ENCODE results near the gene TPCN2. TPM values are rescaled to one million over a fixed set of nuclear protein-coding genes. Genes with fewer than 3 reads are reported as not detected.

The TPCN2 gene
- total and polyA plus RNA-seq, 2 of the 8 experiments (the other 6 are each of a cell fraction or from before 2014, with no cell fraction given): 9.7 to 18.6 TPM

- Histone ChIP-seq H3K4me2 (ENCODE audit: insufficient read depth in 1 of 2, low read depth in 2 of 2, low read length in 2 of 2) (no peak overlapping the region), H2BK12ac (ENCODE audit: low read depth, low read length) (no peak overlapping the region), H2BK20ac (ENCODE audit: low read length) (no peak overlapping the region), H4K5ac (ENCODE audit: insufficient read length, low read depth, low read length) (no peak overlapping the region), H4K91ac (replicated peaks; ENCODE audit: insufficient read length, low read length) (no peak overlapping the region), H3K9ac (replicated peaks in 1 of 4; ENCODE audit: extremely low read depth in 1 of 4, low read depth in 3 of 4, low read length in 3 of 4) (no peak overlapping the region), H4K8ac (ENCODE audit: extremely low read depth, insufficient read depth, low read length) (no peak overlapping the region; the same call in 1 of the 2 replicates), H2AK5ac (ENCODE audit: low read depth, low read length) (no peak overlapping the region), H2BK15ac (ENCODE audit: low read length) (no peak overlapping the region; the same call in 1 of the 2 replicates), H2BK5ac (ENCODE audit: low read depth, low read length) (no peak overlapping the region), H2AFZ (ENCODE audit: low read length) (no peak overlapping the region), H3K56ac (replicated peaks; ENCODE audit: insufficient read length, low read depth, low read length) (no peak overlapping the region), H3K4ac (replicated peaks; ENCODE audit: insufficient read length, low read depth, low read length) (no peak overlapping the region), H3K14ac (ENCODE audit: insufficient read length) (no peak overlapping the region), H3K79me2 (ENCODE audit: control insufficient read depth in 1 of 2, insufficient read depth in 2 of 2, low read length in 2 of 2) (no peaks in the 10 kb centered on the region), H3K18ac (ENCODE audit: extremely low read depth, low read length) (no peak overlapping the region), H3K36me3 (ENCODE audit: control insufficient read depth in 2 of 4, insufficient read depth in 4 of 4, low read length in 3 of 4) (peaks cover 0 to 9% (median 2%) of the 10 kb centered on the region in 4 experiments; a peak in 2 of 8 replicates), H3K4me1 (replicated peaks in 1 of 4; ENCODE audit: control insufficient read depth in 3 of 4, insufficient read depth in 4 of 4, low read length in 3 of 4) (peaks cover 0 to 6% (median 3%) of the 10 kb centered on the region in 4 experiments; a peak in 4 of 7 replicates), H3K23me2 (ENCODE audit: low read depth, low read length) (no peaks in the 10 kb centered on the region), H3K79me1 (ENCODE audit: low read depth, low read length) (no peaks in the 10 kb centered on the region), H3K23ac (ENCODE audit: insufficient read length) (no peak overlapping the region), H2BK120ac (replicated peaks; ENCODE audit: low read depth, low read length) (no peak overlapping the region), H3K9me3 (ENCODE audit: insufficient read depth in 2 of 2, low read depth in 1 of 2, low read length in 1 of 2) (0 out of 4 replicates have a peak, but pooled peaks cover 0 to 3% of the 10 kb centered on the region in 2 experiments), H3K27me3 (replicated peaks in 1 of 4; ENCODE audit: control insufficient read depth in 3 of 4, extremely low read depth in 1 of 4, insufficient read depth in 3 of 4, low read length in 3 of 4) (no peaks in the 10 kb centered on the region), H3K4me3 (ENCODE audit: extremely low read depth in 1 of 4, insufficient read depth in 2 of 4, low read depth in 3 of 4, low read length in 4 of 4) (no peak overlapping the region), H3K27ac (ENCODE audit: low read depth, low read length) (no peak overlapping the region), H4K20me1 (replicated peaks in 1 of 2; ENCODE audit: control insufficient read depth in 1 of 2, insufficient read depth in 2 of 2, low read length in 2 of 2) (peaks cover 7 to 10% of the 10 kb centered on the region in 2 experiments)
- WGBS, 2 experiments (ENCODE audit: extremely low coverage in 1 of 2, insufficient coverage in 1 of 2, insufficient read length in 1 of 2, insufficient replicate concordance in 2 of 2, low coverage in 1 of 2, low lambda C conversion rate in 2 of 2, missing lambda C conversion rate in 1 of 2): 86% methylated on average over 15 of the region's 15 CpGs; no CpG with 5 or more reads in 1 of the 2 experiments
- POLR2A ChIA-PET (ENCODE audit: partially characterized antibody): interaction anchor here (1.3 kb wide), 1 partner anchor 10 kb away, joined by 5 read pairs; no protein-coding TSS in a partner anchor
- DNase-seq (ENCODE audit: low read depth in 1 of 2, low spot score in 2 of 2) (no peak), FAIRE-seq (no peak)
- CTCF ChIA-PET (ENCODE audit: partially characterized antibody): interaction anchor here (0.7 to 3.4 kb wide), 13 partner anchors 12 to 372 kb away, joined by 3 to 21 read pairs (median 3); partner anchors contain the start of gene MRGPRF
- TF ChIP-seq ATF2 (IDR thresholded peaks at IDR 0.05; ENCODE audit: low read length) (no peak), JUND (IDR thresholded peaks at IDR 0.05; ENCODE audit: low read length) (no peak), FOSL1 (IDR thresholded peaks at IDR 0.05; ENCODE audit: insufficient read depth, low read depth, low read length) (no peak), POLR2AphosphoS5 (IDR thresholded peaks at IDR 0.05; ENCODE audit: low read depth, low read length) (no peak), POU5F1 (IDR thresholded peaks at IDR 0.05; ENCODE audit: low read depth, low read length) (no peak), RXRA (IDR thresholded peaks at IDR 0.05; ENCODE audit: insufficient read depth, low read depth, low read length) (no peak), EP300 (IDR thresholded peaks at IDR 0.05; ENCODE audit: borderline replicate concordance in 1 of 2, low read depth in 2 of 2, low read length in 2 of 2) (no peak), KDM4A (IDR thresholded peaks at IDR 0.05; ENCODE audit: low read depth, low read length, severe bottlenecking) (no peak), E2F6 (IDR thresholded peaks at IDR 0.05) (no peak), BCL11A (IDR thresholded peaks at IDR 0.05; ENCODE audit: low read depth in 2 of 2, low read length in 2 of 2) (no peak), SIRT6 (IDR thresholded peaks at IDR 0.05; ENCODE audit: low read length) (no peak)
Measured at GRCh38 chr11:69089258-69089657, 40.5 kb downstream of the TPCN2 start.
